Muscle of arm (tissue), 14 donors: ENCODE measurements around the gene ORMDL2. TPM values are rescaled to one million over a fixed set of nuclear protein-coding genes. Genes with fewer than 3 reads are reported as not detected.

Source experiments
- DNase-seq: peaks from one replicate; pipeline ENCODE4 v3.0.0-alpha.2; 2013
- long read RNA-seq, 11 donors: transcript quantifications; one replicate each; lab custom pipeline, GENCODE V29; 2026
- polyA plus RNA-seq, 12 donors: library from polyadenylated mRNA; unstranded; fragments of 120-200 nt; gene quantifications; one replicate each; pipeline ENCODE4 v1.2.1, GENCODE V29; 2013; ENCODE audit not compliant: insufficient read length in 12 of 12

The ORMDL2 gene
- polyA plus RNA-seq: 10 to 100 TPM in 11 of 12 donors, not detected in 1; 13.1 to 20.8 (median 17.6) TPM
- long read RNA-seq, donor 1, transcript ORMDL2-201 (4 exons, 2,141 nt): major isoform, 26 of 51 reads
- long read RNA-seq, donor 1, partial matches to known transcripts: 25 of 51 reads
- long read RNA-seq, donor 1, other reads (novel, unspliced or antisense): 0 of 51 reads
- long read RNA-seq, donor 2, transcript ORMDL2-201 (4 exons, 2,141 nt): major isoform, 10 of 11 reads
- long read RNA-seq, donor 2, partial matches to known transcripts: 0 of 11 reads
- long read RNA-seq, donor 2, other reads (novel, unspliced or antisense): 0 of 11 reads
- long read RNA-seq, donor 3, transcript ORMDL2-201 (4 exons, 2,141 nt): major isoform, 7 of 7 reads
- long read RNA-seq, donor 3, partial matches to known transcripts: 0 of 7 reads
- long read RNA-seq, donor 3, other reads (novel, unspliced or antisense): 0 of 7 reads
- long read RNA-seq, donor 4, transcript ORMDL2-201 (4 exons, 2,141 nt): major isoform, 5 of 5 reads
- long read RNA-seq, donor 4, partial matches to known transcripts: 0 of 5 reads
- long read RNA-seq, donor 4, other reads (novel, unspliced or antisense): 0 of 5 reads
- long read RNA-seq, donor 5: 0 reads
- long read RNA-seq, donor 6, partial matches to known transcripts: 0 of 3 reads
- long read RNA-seq, donor 6, other reads (novel, unspliced or antisense): 0 of 3 reads
- long read RNA-seq, donor 7, transcript ORMDL2-201 (4 exons, 2,141 nt): major isoform, 5 of 5 reads
- long read RNA-seq, donor 7, partial matches to known transcripts: 0 of 5 reads
- long read RNA-seq, donor 7, other reads (novel, unspliced or antisense): 0 of 5 reads
- long read RNA-seq, donor 8, transcript ORMDL2-201 (4 exons, 2,141 nt): major isoform, 12 of 12 reads
- long read RNA-seq, donor 8, partial matches to known transcripts: 0 of 12 reads
- long read RNA-seq, donor 8, other reads (novel, unspliced or antisense): 0 of 12 reads
- long read RNA-seq, donor 9, transcript ORMDL2-201 (4 exons, 2,141 nt): major isoform, 8 of 15 reads
- long read RNA-seq, donor 9, partial matches to known transcripts: 7 of 15 reads
- long read RNA-seq, donor 9, other reads (novel, unspliced or antisense): 0 of 15 reads
- long read RNA-seq, donor 10, transcript ORMDL2-201 (4 exons, 2,141 nt): major isoform, 12 of 18 reads
- long read RNA-seq, donor 10, partial matches to known transcripts: 5 of 18 reads
- long read RNA-seq, donor 10, other reads (novel, unspliced or antisense): 0 of 18 reads
- long read RNA-seq, donor 11, transcript ORMDL2-201 (4 exons, 2,141 nt): major isoform, 14 of 35 reads
- long read RNA-seq, donor 11, partial matches to known transcripts: 10 of 35 reads
- long read RNA-seq, donor 11, other reads (novel, unspliced or antisense): 9 of 35 reads

- DNase-seq: peak; percentile 99
Observed at GRCh38 chr12:55817345-55818139, at the start of gene ORMDL2, which contains the start of gene SARNP. ORMDL2 (plus strand) TSS chr12:55818041; CDS start chr12:55819000, 959 bp downstream. SARNP (minus strand) TSS chr12:55817724; CDS start chr12:55817701, 23 bp downstream.

GRCh38 chr12:55771736-55772135 lies 46.1 kb upstream of the ORMDL2 start:
- peak; percentile 7 for DNase-seq

GRCh38 chr12:55777856-55778255 lies 40.0 kb upstream of the ORMDL2 start:
- DNase-seq: no peak

GRCh38 chr12:55780685-55781084 lies 37.2 kb upstream of the ORMDL2 start:
- DNase-seq: no peak

- DNase-seq: no peak
Observed at GRCh38 chr12:55788546-55788945, 29.3 kb upstream of the ORMDL2 start.

GRCh38 chr12:55789171-55789570 lies 28.7 kb upstream of the ORMDL2 start:
- no peak for DNase-seq

GRCh38 chr12:55789893-55790292 lies 27.9 kb upstream of the ORMDL2 start:
- DNase-seq: no peak

- DNase-seq: no peak
Observed at GRCh38 chr12:55795950-55796349, 21.9 kb upstream of the ORMDL2 start.

GRCh38 chr12:55797068-55797467 lies 20.8 kb upstream of the ORMDL2 start:
- peak; percentile 25 for DNase-seq

GRCh38 chr12:55797550-55797949 lies 20.3 kb upstream of the ORMDL2 start:
- DNase-seq: no peak

- DNase-seq: no peak
Observed at GRCh38 chr12:55806982-55807381, 10.9 kb upstream of the ORMDL2 start.

GRCh38 chr12:55809274-55809673 lies 8.6 kb upstream of the ORMDL2 start:
- DNase-seq: no peak

- DNase-seq: no peak
Observed at GRCh38 chr12:55812088-55812487, 5.8 kb upstream of the ORMDL2 start.

- DNase-seq: no peak
Observed at GRCh38 chr12:55814257-55814656, 3.6 kb upstream of the ORMDL2 start.

GRCh38 chr12:55815473-55815872 lies 2.4 kb upstream of the ORMDL2 start:
- no peak for DNase-seq

- no peak for DNase-seq
Observed at GRCh38 chr12:55816881-55817344, 928 bp upstream of the ORMDL2 start.

GRCh38 chr12:55818140-55818728 lies 393 bp downstream of the ORMDL2 start:
- no peak for DNase-seq

GRCh38 chr12:55818886-55819285 lies 1.0 kb downstream of the ORMDL2 start:
- DNase-seq: no peak

- no peak for DNase-seq
Observed at GRCh38 chr12:55820679-55821078, 2.8 kb downstream of the ORMDL2 start.

- DNase-seq: no peak
Observed at GRCh38 chr12:55822228-55822627, 4.4 kb downstream of the ORMDL2 start.
